ENCODE measurements around the gene PLEKHA7. TPM values are rescaled to one million over a fixed set of nuclear protein-coding genes. Genes with fewer than 3 reads are reported as not detected.

Gene PLEKHA7
- total RNA-seq, 1 experiment from 2014 or later: 4.4 TPM

DNA sequence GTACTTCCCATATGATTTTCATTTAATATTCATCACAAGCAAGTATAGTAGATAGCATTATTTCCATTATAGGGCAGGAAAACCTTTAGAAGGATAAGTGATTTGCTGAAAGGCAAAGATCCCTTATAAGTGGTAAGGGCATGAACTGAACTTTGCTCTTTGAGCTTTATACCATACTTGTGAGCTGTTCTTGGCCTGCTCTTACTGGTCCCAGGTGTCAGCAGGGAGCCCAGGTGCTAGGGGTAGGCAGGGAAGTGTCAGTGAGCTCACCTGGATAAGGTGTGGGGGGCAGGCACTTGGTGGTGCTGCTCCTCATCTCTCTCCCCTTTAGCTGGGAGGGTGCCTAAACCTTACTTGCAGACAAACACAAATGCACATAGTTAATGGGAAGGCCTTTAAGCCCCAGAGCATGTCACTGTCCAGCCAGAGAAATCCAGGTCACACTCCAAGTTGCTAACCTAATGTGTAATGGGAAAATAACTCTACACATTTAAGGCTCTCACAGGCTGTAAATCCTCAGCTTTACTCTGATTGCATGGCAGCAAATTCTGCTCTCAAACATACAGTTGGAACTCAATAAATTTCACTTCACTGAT, 114.4 kb downstream of the PLEKHA7 start:
- H4K20me1 ChIP-seq (ENCODE audit: insufficient read depth, low read depth, low read length): no peaks in the 10 kb centered on the region
- H3K9me2 ChIP-seq (replicated peaks; ENCODE audit: insufficient read depth, low read length): no peaks in the 10 kb centered on the region
- no peaks in the 10 kb centered on the region for H3K36me3 ChIP-seq (ENCODE audit: insufficient read depth, low read length)
- H3K4me1 ChIP-seq (ENCODE audit: low read length): peaks cover 17% of the 10 kb centered on the region
- H3K4me3 ChIP-seq (ENCODE audit: low read length): no peak overlapping the region
- no peak overlapping the region for H2AFZ ChIP-seq (ENCODE audit: low read length)
- H3K9ac ChIP-seq (ENCODE audit: low read length): no peak overlapping the region
- no peak overlapping the region for H3K4me2 ChIP-seq (ENCODE audit: low read depth, low read length, poor library complexity, severe bottlenecking)
- H3K79me2 ChIP-seq (ENCODE audit: low read length): no peaks in the 10 kb centered on the region
- no peaks in the 10 kb centered on the region for H3K27me3 ChIP-seq (ENCODE audit: low read length)
- no peak for DNase-seq
- H3K9me3 ChIP-seq (ENCODE audit: low read length): no peaks in the 10 kb centered on the region
- no peak overlapping the region for H3K27ac ChIP-seq (ENCODE audit: low read length)

DNA sequence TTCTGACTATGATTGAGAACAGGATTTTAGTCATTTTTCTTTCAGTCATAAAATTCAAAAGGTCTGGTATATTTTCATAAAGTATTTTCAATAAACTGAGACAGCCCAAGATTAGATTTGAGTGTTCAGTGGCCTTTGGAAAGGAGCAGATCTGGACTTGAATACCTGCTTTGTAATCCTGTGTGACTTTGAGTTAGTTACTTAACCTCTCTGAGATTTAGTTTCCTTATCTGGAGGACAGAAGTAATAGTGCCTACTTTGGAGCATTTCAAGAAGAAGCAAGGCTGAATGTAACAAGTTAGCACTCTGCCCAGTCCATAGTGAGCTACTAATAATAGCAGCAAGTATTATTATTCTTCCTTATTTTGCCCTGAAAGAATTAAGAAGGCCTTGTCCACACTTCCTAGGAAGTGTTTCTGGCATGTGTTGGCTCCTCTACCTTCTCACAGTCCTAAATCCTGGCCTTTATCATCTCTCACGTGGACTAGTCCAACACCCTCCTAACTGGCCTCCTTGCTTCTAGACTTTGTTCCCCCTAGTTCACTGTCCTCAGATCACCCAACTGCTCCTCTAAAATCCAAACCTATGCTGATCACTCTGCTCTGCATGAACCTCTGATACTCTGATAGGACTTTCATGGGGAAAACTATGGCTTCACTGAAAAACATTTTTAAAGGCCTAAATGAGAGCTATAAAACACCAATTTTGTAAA, 115.8 kb downstream of the PLEKHA7 start:
- Histone ChIP-seq H3K79me2 (ENCODE audit: low read length) (no peaks in the 10 kb centered on the region), H3K4me1 (ENCODE audit: low read length) (peaks cover 17% of the 10 kb centered on the region), H4K20me1 (ENCODE audit: insufficient read depth, low read depth, low read length) (no peaks in the 10 kb centered on the region), H3K27ac (ENCODE audit: low read length) (no peak overlapping the region), H3K27me3 (ENCODE audit: low read length) (no peaks in the 10 kb centered on the region), H3K9me3 (ENCODE audit: low read length) (no peaks in the 10 kb centered on the region), H3K9me2 (replicated peaks; ENCODE audit: insufficient read depth, low read length) (no peaks in the 10 kb centered on the region), H3K4me2 (ENCODE audit: low read depth, low read length, poor library complexity, severe bottlenecking) (no peak overlapping the region), H3K9ac (ENCODE audit: low read length) (no peak overlapping the region), H2AFZ (ENCODE audit: low read length) (no peak overlapping the region), H3K4me3 (ENCODE audit: low read length) (no peak overlapping the region), H3K36me3 (ENCODE audit: insufficient read depth, low read length) (no peaks in the 10 kb centered on the region)
- no peak for DNase-seq

DNA sequence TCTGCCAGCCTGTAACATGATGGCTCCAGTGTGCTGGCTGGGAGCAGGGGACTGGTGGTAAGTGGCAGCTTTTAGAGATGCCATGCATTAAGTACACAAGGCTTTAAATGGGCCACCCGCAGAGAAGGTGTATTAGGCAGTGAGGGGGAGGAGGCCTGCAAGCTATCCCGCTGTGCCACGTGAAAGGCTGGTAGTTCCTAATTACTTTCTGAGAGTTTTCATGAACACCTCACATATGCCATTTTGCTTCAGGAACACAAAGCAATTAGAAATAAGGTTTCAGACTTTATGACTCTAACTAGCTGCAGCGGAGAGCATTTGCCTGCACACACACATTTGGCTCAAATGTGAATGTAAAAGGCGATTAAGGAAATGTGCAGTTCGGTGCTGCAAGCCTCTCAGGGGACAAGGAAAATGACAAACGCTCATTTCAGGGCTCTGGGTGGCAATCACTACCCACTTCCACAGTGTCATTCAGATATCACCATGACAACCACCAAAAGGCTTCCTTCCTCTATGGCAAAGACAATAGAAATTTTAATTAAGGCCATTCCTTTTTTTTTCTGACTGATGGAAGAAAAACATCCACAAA, 116.6 kb downstream of the PLEKHA7 start:
- no peak overlapping the region for H2AFZ ChIP-seq (ENCODE audit: low read length)
- no peaks in the 10 kb centered on the region for H3K27me3 ChIP-seq (ENCODE audit: low read length)
- no peaks in the 10 kb centered on the region for H4K20me1 ChIP-seq (ENCODE audit: insufficient read depth, low read depth, low read length)
- H3K4me1 ChIP-seq (ENCODE audit: low read length): peaks cover 8% of the 10 kb centered on the region
- H3K9ac ChIP-seq (ENCODE audit: low read length): no peak overlapping the region
- H3K36me3 ChIP-seq (ENCODE audit: insufficient read depth, low read length): no peaks in the 10 kb centered on the region
- H3K79me2 ChIP-seq (ENCODE audit: low read length): no peaks in the 10 kb centered on the region
- H3K4me2 ChIP-seq (ENCODE audit: low read depth, low read length, poor library complexity, severe bottlenecking): no peak overlapping the region
- H3K4me3 ChIP-seq (ENCODE audit: low read length): no peak overlapping the region
- no peaks in the 10 kb centered on the region for H3K9me2 ChIP-seq (replicated peaks; ENCODE audit: insufficient read depth, low read length)
- H3K27ac ChIP-seq (ENCODE audit: low read length): no peak overlapping the region
- DNase-seq: no peak
- H3K9me3 ChIP-seq (ENCODE audit: low read length): no peaks in the 10 kb centered on the region

DNA sequence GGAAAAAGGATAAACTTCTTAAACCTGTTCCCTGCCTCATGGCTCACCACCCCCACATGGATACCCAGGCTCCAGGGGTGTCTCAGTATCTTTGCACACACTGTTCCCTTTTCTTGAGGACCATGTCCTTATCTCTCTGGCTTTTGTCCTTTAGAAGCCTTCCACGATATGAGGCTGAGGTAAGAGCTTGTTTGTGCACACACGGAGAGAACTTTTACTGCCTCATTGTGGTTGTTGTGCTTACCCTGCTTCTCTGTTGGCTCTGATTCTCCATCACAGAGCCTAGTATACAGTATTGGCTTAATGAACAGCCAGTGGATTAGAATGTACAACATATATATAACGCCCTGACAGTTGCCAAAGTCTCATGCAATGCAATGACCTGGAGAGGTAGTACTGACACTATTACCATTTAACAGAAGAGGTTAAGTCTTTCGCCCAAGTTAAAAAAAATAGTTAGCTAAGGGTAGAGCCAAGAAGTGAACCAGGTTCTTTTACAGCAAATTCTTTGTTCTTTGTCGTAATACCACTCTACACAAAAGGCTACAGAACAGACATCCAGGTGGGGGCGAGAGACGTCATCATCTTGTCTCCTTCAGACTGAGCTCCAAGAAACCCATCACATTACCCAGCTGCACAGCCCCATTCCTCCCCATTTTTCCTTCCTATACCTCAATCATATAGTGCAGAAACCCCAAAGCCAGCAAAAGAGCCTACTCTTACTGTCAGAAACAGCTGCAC, 117.3 kb downstream of the PLEKHA7 start:
- Histone ChIP-seq H3K9me2 (replicated peaks; ENCODE audit: insufficient read depth, low read length) (no peaks in the 10 kb centered on the region), H3K79me2 (ENCODE audit: low read length) (no peaks in the 10 kb centered on the region), H3K36me3 (ENCODE audit: insufficient read depth, low read length) (no peaks in the 10 kb centered on the region), H2AFZ (ENCODE audit: low read length) (no peak overlapping the region), H3K4me2 (ENCODE audit: low read depth, low read length, poor library complexity, severe bottlenecking) (no peak overlapping the region), H3K9ac (ENCODE audit: low read length) (no peak overlapping the region), H3K27ac (ENCODE audit: low read length) (no peak overlapping the region), H3K9me3 (ENCODE audit: low read length) (no peaks in the 10 kb centered on the region), H4K20me1 (ENCODE audit: insufficient read depth, low read depth, low read length) (no peaks in the 10 kb centered on the region), H3K27me3 (ENCODE audit: low read length) (no peaks in the 10 kb centered on the region), H3K4me3 (ENCODE audit: low read length) (no peak overlapping the region), H3K4me1 (ENCODE audit: low read length) (peaks cover 1% of the 10 kb centered on the region)
- DNase-seq: no peak

DNA sequence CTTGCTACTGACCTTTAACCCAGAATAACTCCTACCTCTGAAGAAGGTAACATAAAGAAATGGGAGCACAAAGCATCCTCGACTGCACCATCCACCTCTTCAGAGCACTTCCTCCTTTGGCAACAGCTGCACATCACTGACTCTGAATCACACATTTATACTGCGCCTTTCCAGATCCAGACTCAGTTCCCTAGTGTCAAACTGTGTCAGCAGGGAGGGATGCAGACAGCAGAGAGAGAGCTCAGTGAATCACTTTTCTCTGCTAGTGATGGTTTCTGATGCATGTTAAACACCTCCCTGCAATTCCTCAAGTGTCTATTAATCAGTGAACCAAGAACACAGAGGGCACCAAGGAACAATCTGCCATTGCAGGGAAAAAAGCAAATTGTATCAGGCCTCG, 118.9 kb downstream of the PLEKHA7 start:
- Histone ChIP-seq H3K27ac (ENCODE audit: low read length) (no peak overlapping the region), H3K4me3 (ENCODE audit: low read length) (no peak overlapping the region), H3K4me1 (ENCODE audit: low read length) (no peaks in the 10 kb centered on the region), H3K4me2 (ENCODE audit: low read depth, low read length, poor library complexity, severe bottlenecking) (no peak overlapping the region), H2AFZ (ENCODE audit: low read length) (no peak overlapping the region), H3K9me2 (replicated peaks; ENCODE audit: insufficient read depth, low read length) (no peaks in the 10 kb centered on the region), H3K9ac (ENCODE audit: low read length) (no peak overlapping the region), H3K79me2 (ENCODE audit: low read length) (no peaks in the 10 kb centered on the region), H4K20me1 (ENCODE audit: insufficient read depth, low read depth, low read length) (no peaks in the 10 kb centered on the region), H3K9me3 (ENCODE audit: low read length) (no peaks in the 10 kb centered on the region), H3K27me3 (ENCODE audit: low read length) (no peaks in the 10 kb centered on the region), H3K36me3 (ENCODE audit: insufficient read depth, low read length) (no peaks in the 10 kb centered on the region)
- peak; percentile 43 for DNase-seq

DNA sequence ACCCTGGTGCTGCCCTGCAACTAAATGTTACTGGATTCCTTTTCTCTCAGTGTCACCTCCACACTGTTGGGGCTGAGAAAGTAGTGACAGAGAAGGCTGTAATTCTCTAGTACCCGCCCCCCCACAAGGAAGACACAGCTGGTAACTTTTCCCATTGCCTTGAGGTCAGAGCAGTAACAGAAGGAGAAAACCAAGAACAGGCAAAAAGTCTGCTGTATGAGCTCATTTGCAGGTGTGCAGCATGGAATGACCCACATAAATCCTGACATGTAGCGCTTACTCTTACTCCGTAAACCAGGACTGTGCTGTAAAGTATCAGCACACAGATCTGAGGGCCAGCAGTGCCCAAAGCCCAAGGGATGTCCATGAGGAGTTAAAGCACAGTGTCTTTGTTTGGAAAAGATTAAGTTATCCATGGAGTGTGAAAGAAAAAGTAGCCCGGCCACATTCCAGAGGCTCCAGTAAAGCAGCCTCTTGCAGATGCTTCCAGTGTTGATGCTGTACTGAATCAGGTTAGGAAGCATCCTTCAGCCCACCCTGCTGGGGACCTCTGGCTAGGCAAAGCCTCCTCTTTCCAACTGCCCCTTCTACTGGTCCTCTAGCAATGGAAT, 120.7 kb downstream of the PLEKHA7 start:
- Histone ChIP-seq H3K4me1 (ENCODE audit: low read length) (no peaks in the 10 kb centered on the region), H3K9me3 (ENCODE audit: low read length) (no peaks in the 10 kb centered on the region), H3K4me2 (ENCODE audit: low read depth, low read length, poor library complexity, severe bottlenecking) (no peak overlapping the region), H3K9ac (ENCODE audit: low read length) (no peak overlapping the region), H3K79me2 (ENCODE audit: low read length) (no peaks in the 10 kb centered on the region), H2AFZ (ENCODE audit: low read length) (no peak overlapping the region), H3K9me2 (replicated peaks; ENCODE audit: insufficient read depth, low read length) (no peaks in the 10 kb centered on the region), H3K36me3 (ENCODE audit: insufficient read depth, low read length) (no peaks in the 10 kb centered on the region), H3K27ac (ENCODE audit: low read length) (no peak overlapping the region), H4K20me1 (ENCODE audit: insufficient read depth, low read depth, low read length) (no peaks in the 10 kb centered on the region), H3K4me3 (ENCODE audit: low read length) (no peak overlapping the region), H3K27me3 (ENCODE audit: low read length) (no peaks in the 10 kb centered on the region)
- DNase-seq: no peak

DNA sequence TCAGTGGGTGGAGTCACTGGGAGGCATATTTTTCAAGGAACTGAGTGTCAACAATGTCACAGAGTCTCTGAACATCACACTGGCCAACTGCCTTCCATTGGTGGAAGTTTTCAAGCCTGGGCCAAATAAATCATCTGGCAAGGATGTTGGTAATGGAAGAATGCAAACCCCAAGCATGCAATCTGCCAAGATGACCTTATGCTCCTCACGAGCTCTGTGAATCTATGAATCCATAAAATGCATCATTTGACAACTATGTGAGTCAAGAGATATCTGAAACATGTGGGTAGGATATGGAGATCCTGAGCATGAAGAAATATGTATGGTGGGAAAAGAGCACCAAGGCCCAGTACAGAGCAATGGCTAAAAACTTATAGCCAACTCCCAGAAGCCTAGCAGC, 122.2 kb downstream of the PLEKHA7 start:
- no peaks in the 10 kb centered on the region for H4K20me1 ChIP-seq (ENCODE audit: insufficient read depth, low read depth, low read length)
- no peaks in the 10 kb centered on the region for H3K36me3 ChIP-seq (ENCODE audit: insufficient read depth, low read length)
- H3K4me2 ChIP-seq (ENCODE audit: low read depth, low read length, poor library complexity, severe bottlenecking): no peak overlapping the region
- H3K4me3 ChIP-seq (ENCODE audit: low read length): no peak overlapping the region
- H3K27me3 ChIP-seq (ENCODE audit: low read length): no peaks in the 10 kb centered on the region
- no peaks in the 10 kb centered on the region for H3K4me1 ChIP-seq (ENCODE audit: low read length)
- H3K79me2 ChIP-seq (ENCODE audit: low read length): no peaks in the 10 kb centered on the region
- H3K27ac ChIP-seq (ENCODE audit: low read length): no peak overlapping the region
- H2AFZ ChIP-seq (ENCODE audit: low read length): no peak overlapping the region
- H3K9me2 ChIP-seq (replicated peaks; ENCODE audit: insufficient read depth, low read length): no peaks in the 10 kb centered on the region
- H3K9ac ChIP-seq (ENCODE audit: low read length): no peak overlapping the region
- no peak for DNase-seq
- no peaks in the 10 kb centered on the region for H3K9me3 ChIP-seq (ENCODE audit: low read length)

DNA sequence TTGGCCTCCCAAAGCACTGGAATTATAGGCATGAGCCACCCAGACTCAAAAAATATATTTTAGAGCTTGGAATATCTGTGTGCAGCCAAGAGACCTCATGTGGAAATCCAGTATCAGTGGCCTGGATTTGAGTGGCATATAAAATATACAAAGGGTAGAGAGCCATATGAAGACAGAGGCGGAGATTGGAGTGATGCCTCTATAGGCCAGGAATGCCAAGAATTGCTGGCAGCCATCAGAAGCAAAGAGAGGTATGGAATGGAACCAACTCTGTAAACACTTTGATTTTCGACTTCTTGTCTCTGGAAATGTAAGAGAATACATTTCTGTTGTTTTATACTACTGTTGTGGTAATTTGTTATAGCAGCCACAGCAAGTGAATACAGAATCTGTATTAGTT, 123.0 kb downstream of the PLEKHA7 start:
- H2AFZ ChIP-seq (ENCODE audit: low read length): no peak overlapping the region
- H3K9me3 ChIP-seq (ENCODE audit: low read length): no peaks in the 10 kb centered on the region
- no peaks in the 10 kb centered on the region for H3K36me3 ChIP-seq (ENCODE audit: insufficient read depth, low read length)
- no peaks in the 10 kb centered on the region for H3K79me2 ChIP-seq (ENCODE audit: low read length)
- no peaks in the 10 kb centered on the region for H3K4me1 ChIP-seq (ENCODE audit: low read length)
- no peaks in the 10 kb centered on the region for H4K20me1 ChIP-seq (ENCODE audit: insufficient read depth, low read depth, low read length)
- DNase-seq: no peak
- H3K9ac ChIP-seq (ENCODE audit: low read length): no peak overlapping the region
- H3K27ac ChIP-seq (ENCODE audit: low read length): no peak overlapping the region
- no peak overlapping the region for H3K4me2 ChIP-seq (ENCODE audit: low read depth, low read length, poor library complexity, severe bottlenecking)
- H3K4me3 ChIP-seq (ENCODE audit: low read length): no peak overlapping the region
- no peaks in the 10 kb centered on the region for H3K27me3 ChIP-seq (ENCODE audit: low read length)
- no peaks in the 10 kb centered on the region for H3K9me2 ChIP-seq (replicated peaks; ENCODE audit: insufficient read depth, low read length)

All from Karpas-422 (cell line).